Activated naive CD8-positive, alpha-beta T cell (primary cell): ENCODE measurements around the gene BRAT1.

Experiments used
- H3K27ac Mint-ChIP-seq: one replicate; pipeline ENCODE4 v1.8.0; 2021; ENCODE audit warnings: mixed read lengths
- H3K27me3 Mint-ChIP-seq: one replicate; pipeline ENCODE4 v1.8.0; 2021; ENCODE audit warnings: mixed read lengths
- H3K36me3 Mint-ChIP-seq: one replicate; pipeline ENCODE4 v1.8.0; 2021; ENCODE audit warnings: mixed read lengths
- H3K4me1 Mint-ChIP-seq: one replicate; pipeline ENCODE4 v1.8.0; 2021; ENCODE audit warnings: low read depth, mixed read lengths
- H3K4me3 Mint-ChIP-seq: one replicate; pipeline ENCODE4 v1.8.0; 2021; ENCODE audit warnings: mild to moderate bottlenecking, mixed read lengths
- H3K9me3 Mint-ChIP-seq: one replicate; pipeline ENCODE4 v1.8.0; 2021; ENCODE audit warnings: low read depth, mixed read lengths

Gene BRAT1

DNA sequence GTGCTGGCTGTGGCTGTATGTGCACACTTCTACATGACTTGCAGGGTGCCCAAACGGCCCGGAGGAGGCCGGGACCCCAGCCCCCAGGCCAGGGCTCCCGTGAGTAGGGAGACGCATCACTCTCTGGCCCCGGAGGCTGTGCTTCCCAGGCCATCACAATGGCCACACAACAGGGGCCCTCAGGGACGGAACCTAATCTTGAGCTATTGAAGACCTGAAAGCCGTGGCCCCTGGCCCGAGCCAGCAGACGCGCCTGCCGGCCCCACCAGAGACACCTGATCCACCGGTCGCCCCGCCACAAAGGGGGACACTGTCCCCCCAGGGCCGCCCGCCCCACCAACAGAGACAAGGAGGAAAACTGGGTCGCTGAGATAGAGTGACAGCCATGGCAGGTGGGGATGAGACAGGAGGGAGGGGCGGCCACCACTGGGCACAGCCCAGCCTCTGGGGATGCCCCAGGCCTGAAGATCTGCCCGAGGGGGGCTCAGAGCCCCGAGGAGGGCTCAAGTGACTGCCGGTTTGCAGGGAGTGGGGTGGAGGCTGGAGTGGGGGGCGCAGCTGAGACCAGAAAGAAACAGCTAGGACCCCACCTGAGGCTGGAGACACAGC lies 45.9 kb downstream of the BRAT1 start:
- Mint-ChIP-seq H3K9me3 (no peaks in the 10 kb centered on the region), H3K36me3 (no peaks in the 10 kb centered on the region), H3K4me3 (peak overlapping the region; percentile 72), H3K4me1 (peaks cover 41% of the 10 kb centered on the region), H3K27ac (peak overlapping the region; percentile 86), H3K27me3 (no peaks in the 10 kb centered on the region)

DNA sequence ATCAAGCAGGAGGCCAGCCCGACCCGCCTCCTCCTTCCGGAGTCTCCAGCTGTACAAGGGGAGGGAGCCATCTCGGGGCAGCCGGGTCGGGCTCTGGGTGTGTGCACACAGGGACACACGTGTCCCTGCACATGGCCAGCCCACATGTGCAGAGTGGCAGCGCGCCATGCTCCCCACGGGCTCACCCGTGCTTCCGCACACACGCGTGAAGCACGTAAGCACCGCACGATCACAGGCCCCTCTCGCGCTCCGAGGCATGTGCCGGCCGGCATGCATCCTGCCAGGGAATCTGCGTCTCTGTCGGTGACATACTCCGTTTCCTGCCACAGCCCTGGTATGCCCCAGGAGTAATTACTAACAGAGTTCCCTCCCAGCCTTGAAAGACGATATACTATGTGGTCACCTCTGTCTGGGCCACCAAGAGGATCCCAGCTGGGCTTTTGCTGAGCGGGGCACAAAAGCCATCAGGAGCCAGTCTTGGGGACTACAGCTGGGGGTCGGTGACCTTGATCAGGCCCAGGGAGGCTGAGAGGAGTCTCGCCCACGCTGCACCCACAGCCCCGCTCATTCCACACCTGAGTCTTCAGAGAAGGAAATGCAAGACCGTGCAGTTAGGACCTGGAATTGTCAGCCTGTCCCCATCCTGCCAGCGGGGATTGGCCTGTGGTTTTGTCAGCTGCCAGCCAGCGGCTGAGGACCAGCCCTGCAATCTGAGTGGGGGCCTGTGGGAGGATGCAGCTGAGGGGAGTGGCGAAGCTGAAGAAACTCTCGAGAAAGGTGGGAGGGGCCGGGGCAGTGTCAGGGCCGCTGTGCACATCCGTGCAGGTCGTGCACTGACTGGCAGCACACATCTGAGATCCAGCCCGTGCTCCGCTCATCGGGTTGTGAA lies 46.8 kb downstream of the BRAT1 start:
- Mint-ChIP-seq H3K4me3 (peak overlapping the region; percentile 72), H3K4me1 (peaks cover 45% of the 10 kb centered on the region), H3K9me3 (no peaks in the 10 kb centered on the region)

DNA sequence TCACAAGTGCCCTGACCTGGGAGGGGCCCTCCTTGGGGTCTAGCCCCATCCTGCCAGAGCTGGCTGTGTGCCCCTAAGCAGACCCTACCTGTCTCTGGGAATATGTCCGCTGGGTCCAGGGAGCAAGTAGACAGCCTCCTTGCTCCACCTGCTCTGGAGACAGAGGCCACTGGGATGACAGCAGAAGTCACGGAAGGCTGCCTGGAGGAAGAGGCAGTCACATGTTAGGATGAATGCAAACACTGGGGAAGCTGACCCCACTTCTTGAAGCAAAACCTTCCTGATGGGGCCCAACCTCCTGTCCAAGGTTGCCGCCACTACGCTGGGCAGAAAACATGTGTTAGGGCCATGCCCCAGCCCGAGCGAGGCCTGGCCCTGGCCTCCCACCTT lies 47.4 kb downstream of the BRAT1 start:
- H3K27ac Mint-ChIP-seq = peak overlapping the region; percentile 76
- H3K36me3 Mint-ChIP-seq = no peaks in the 10 kb centered on the region
- no peaks in the 10 kb centered on the region for H3K9me3 Mint-ChIP-seq
- peaks cover 40% of the 10 kb centered on the region for H3K4me1 Mint-ChIP-seq
- H3K27me3 Mint-ChIP-seq = no peaks in the 10 kb centered on the region
- H3K4me3 Mint-ChIP-seq = no peak overlapping the region

More for the DNA sequence above, 46.8 kb downstream of the BRAT1 start:
- Mint-ChIP-seq H3K27me3 (no peaks in the 10 kb centered on the region), H3K36me3 (no peaks in the 10 kb centered on the region), H3K27ac (peak overlapping the region; percentile 86)

DNA sequence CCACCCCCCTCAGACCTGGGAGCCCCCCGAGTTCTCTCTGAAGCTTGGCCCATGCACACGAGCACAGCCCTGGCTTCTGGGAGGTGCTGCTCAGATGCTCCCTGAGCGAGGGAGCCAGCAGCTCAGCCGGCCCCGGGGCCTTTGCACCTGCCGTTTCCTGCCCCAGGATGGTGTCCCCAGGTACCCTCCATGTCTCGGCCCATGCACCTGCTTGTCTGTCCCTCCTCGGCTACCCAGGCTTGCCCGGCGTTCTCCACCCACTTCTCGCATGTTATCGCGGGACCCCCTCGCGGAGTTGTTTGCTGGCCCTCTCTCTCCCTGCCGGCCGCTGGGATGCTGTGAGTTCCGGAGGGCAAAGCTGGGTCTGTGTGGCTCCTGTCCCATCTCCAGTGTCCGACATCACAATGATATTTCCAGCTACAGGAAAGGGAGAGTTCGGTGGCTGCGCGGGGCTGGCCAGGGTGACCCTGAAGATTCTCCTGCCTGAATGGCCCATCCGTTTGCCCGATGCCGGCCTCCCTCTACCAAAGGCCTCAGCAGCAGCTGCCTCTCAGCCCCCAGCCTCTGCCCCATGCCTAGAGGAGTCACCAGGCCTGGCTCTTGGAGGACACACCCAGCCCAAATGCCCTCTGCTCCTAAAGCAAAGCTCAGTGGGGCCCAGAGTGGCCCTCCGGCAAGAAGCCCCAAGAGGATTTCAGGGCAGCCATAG lies 48.0 kb downstream of the BRAT1 start:
- Mint-ChIP-seq H3K36me3 (no peaks in the 10 kb centered on the region), H3K4me3 (no peak overlapping the region), H3K27ac (peak overlapping the region; percentile 76), H3K27me3 (no peaks in the 10 kb centered on the region), H3K9me3 (no peaks in the 10 kb centered on the region), H3K4me1 (peaks cover 34% of the 10 kb centered on the region)

GRCh38 chr7:2505401-2505800 lies 49.9 kb downstream of the BRAT1 start:
- Mint-ChIP-seq H3K9me3 (no peaks in the 10 kb centered on the region), H3K27ac (no peak overlapping the region), H3K4me3 (no peak overlapping the region), H3K36me3 (no peaks in the 10 kb centered on the region), H3K4me1 (peaks cover 23% of the 10 kb centered on the region), H3K27me3 (no peaks in the 10 kb centered on the region)

DNA sequence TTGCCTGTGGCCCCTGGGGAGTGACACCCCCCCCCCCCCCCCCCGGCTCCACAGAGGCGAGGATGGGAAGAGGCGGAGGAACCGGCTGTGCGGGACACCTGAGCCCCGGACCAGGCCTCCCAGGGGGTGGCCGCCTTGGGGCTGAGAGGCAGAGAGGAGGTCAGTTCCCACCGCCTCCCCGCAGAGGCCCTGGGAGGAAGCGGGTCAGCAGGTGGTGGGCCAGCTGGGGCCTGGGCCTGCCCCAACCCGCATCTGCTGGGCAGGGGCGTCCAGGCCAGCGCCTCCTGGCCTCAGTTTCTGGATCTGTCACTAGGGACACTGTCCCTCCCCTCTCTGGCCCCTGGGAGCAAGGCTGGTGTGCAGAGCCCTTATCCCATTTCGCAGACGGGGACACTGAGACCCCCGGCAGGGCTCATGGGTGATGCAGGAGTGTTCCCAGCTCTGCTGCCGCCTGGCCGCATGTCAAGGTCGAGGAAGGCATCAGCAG lies 50.4 kb downstream of the BRAT1 start:
- Mint-ChIP-seq H3K36me3 (no peaks in the 10 kb centered on the region), H3K4me3 (no peak overlapping the region), H3K27ac (no peak overlapping the region), H3K27me3 (no peaks in the 10 kb centered on the region), H3K4me1 (peaks cover 19% of the 10 kb centered on the region), H3K9me3 (no peaks in the 10 kb centered on the region)

- Mint-ChIP-seq H3K9me3 (no peaks in the 10 kb centered on the region), H3K36me3 (no peaks in the 10 kb centered on the region), H3K27me3 (no peaks in the 10 kb centered on the region)
Measured at GRCh38 chr7:2504128-2504888, 51.0 kb downstream of the BRAT1 start.

DNA sequence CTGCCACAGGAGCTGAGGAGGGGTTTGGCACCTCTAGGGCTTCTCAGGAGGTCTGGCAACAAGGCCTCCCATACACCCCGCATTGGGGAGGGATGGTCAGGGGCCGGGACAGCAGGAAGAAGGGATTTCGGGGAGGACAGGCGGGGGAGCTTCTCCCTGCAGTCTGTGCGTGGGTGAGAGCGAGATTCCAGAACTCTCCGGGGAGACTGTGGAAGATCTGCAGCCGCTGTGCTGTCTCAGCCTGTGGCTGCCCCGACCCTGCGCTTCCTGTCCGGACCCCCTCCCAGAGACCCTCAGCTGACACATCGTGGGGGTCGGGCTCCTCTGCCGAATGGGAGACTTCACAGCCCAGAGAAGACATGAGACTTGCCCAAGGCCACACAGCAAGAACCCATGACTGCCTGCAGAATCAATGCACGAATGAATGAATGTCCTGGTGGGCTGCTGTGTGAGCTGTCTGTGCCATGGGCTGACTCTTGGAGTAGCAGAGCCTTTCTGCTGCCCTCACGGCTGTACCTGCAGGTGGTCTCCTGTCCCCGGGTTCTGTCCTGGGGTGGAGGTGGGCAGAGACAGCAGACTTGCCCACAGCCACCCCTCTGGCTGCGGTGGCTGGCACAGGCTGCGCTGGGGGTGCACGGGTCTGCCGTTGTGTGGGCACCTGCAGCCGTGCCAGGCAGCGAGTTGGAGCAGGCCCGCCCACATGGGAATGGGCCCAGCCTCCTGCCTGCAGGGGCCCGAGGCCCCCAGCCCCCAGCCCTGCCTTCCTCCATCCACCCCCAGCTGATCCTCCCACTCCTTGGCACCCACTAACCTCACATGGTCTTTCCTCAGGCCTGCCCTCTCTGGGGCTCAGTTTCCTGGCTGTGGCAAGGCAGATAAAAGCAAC lies 52.0 kb downstream of the BRAT1 start:
- Mint-ChIP-seq H3K36me3 (no peaks in the 10 kb centered on the region), H3K27me3 (no peaks in the 10 kb centered on the region), H3K4me3 (no peak overlapping the region), H3K9me3 (no peaks in the 10 kb centered on the region), H3K27ac (no peak overlapping the region), H3K4me1 (peaks cover 9% of the 10 kb centered on the region)

More at GRCh38 chr7:2504128-2504888, 51.0 kb downstream of the BRAT1 start:
- Mint-ChIP-seq H3K27ac (no peak overlapping the region), H3K4me1 (peaks cover 18% of the 10 kb centered on the region), H3K4me3 (no peak overlapping the region)

GRCh38 chr7:2502647-2502966 lies 52.7 kb downstream of the BRAT1 start:
- no peaks in the 10 kb centered on the region for H3K36me3 Mint-ChIP-seq
- H3K27me3 Mint-ChIP-seq = no peaks in the 10 kb centered on the region
- no peaks in the 10 kb centered on the region for H3K9me3 Mint-ChIP-seq
- H3K27ac Mint-ChIP-seq = no peak overlapping the region
- H3K4me3 Mint-ChIP-seq = no peak overlapping the region
- H3K4me1 Mint-ChIP-seq = peaks cover 5% of the 10 kb centered on the region

GRCh38 chr7:2501947-2502646 lies 53.2 kb downstream of the BRAT1 start:
- Mint-ChIP-seq H3K27ac (no peak overlapping the region), H3K9me3 (no peaks in the 10 kb centered on the region), H3K4me3 (no peak overlapping the region), H3K27me3 (no peaks in the 10 kb centered on the region), H3K4me1 (peaks cover 5% of the 10 kb centered on the region), H3K36me3 (no peaks in the 10 kb centered on the region)

DNA sequence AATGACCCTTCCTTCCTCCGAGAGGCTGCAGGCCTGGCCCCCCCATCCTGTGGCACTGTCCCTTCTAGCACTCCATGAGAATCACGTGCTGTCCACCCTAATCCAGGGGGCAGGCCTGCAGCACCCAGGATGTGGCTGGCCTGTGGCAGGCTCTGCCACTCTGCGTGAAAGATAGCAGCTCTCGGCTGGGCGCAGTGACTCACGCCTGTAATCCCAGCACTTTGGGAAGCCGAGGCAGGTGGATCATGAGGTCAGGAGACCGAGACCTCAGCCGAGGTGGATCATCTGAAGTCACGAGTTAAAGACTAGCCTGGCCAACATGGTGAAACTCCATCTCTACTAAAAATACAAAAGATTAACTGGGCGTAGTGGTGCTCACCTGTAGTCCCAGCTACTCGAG lies 54.6 kb downstream of the BRAT1 start:
- no peak overlapping the region for H3K4me3 Mint-ChIP-seq
- H3K4me1 Mint-ChIP-seq = peaks cover 4% of the 10 kb centered on the region
- H3K27me3 Mint-ChIP-seq = no peaks in the 10 kb centered on the region
- no peaks in the 10 kb centered on the region for H3K36me3 Mint-ChIP-seq
- no peak overlapping the region for H3K27ac Mint-ChIP-seq
- no peaks in the 10 kb centered on the region for H3K9me3 Mint-ChIP-seq

GRCh38 chr7:2499719-2500430 lies 55.4 kb downstream of the BRAT1 start:
- H3K9me3 Mint-ChIP-seq = no peaks in the 10 kb centered on the region
- no peak overlapping the region for H3K27ac Mint-ChIP-seq
- H3K27me3 Mint-ChIP-seq = no peaks in the 10 kb centered on the region
- H3K36me3 Mint-ChIP-seq = no peaks in the 10 kb centered on the region
- H3K4me3 Mint-ChIP-seq = no peak overlapping the region
- H3K4me1 Mint-ChIP-seq = peaks cover 4% of the 10 kb centered on the region

DNA sequence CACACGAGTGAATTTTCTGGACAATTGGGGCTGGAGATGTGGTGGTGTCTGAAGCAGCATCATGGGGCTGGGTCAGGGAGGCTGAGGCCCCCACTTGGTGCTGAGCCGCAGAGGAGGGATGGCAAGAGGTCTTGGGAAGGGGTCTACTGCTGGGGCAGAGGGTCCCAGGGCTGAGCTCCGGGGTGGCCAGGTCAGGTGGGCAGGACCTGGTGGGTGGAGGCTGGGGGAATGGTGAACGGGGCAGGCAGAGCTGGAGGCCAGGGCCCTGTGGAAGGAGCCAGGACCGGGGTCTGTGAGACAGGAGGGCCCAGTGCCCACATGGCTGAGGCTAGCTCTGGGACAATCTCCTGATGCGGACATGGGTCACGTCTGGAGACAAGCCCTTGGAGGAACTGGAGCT lies 56.1 kb downstream of the BRAT1 start:
- Mint-ChIP-seq H3K36me3 (no peaks in the 10 kb centered on the region), H3K9me3 (no peaks in the 10 kb centered on the region), H3K27me3 (no peaks in the 10 kb centered on the region), H3K4me3 (no peak overlapping the region), H3K27ac (no peak overlapping the region), H3K4me1 (peaks cover 3% of the 10 kb centered on the region)
